HG03558 (cell line): ENCODE results near the gene TMEM19.

Source experiments
- ATAC-seq: cut with Tn5 transposase; IDR thresholded peaks from one replicate; pipeline ENCODE4 v1.9.1; 2021; ENCODE audit warnings: moderate number of reproducible peaks; ENCODE audit not compliant: unreplicated experiment; ENCODE audit errors: extremely low read depth

The TMEM19 gene

GRCh38 chr12:71708658-71709057 is 22.8 kb downstream of the TMEM19 start:
- ATAC-seq = no peak

GRCh38 chr12:71710276-71711125 is 24.6 kb downstream of the TMEM19 start:
- no peak for ATAC-seq

- ATAC-seq = no peak
Observed at GRCh38 chr12:71718611-71719010, 32.7 kb downstream of the TMEM19 start.

GRCh38 chr12:71719647-71720370 is 33.9 kb downstream of the TMEM19 start:
- ATAC-seq = no peak

GRCh38 chr12:71721783-71722505 is 36.1 kb downstream of the TMEM19 start:
- no peak for ATAC-seq

GRCh38 chr12:71725011-71725410 is 39.1 kb downstream of the TMEM19 start:
- ATAC-seq = no peak

- ATAC-seq = no peak
Observed at GRCh38 chr12:71726548-71726947, 40.7 kb downstream of the TMEM19 start.

GRCh38 chr12:71727958-71728357 is 42.1 kb downstream of the TMEM19 start:
- no peak for ATAC-seq

GRCh38 chr12:71730936-71731335 is 45.1 kb downstream of the TMEM19 start:
- ATAC-seq = no peak

- ATAC-seq = no peak
Observed at GRCh38 chr12:71731439-71732356, 45.8 kb downstream of the TMEM19 start.

GRCh38 chr12:71732357-71732712 is 46.5 kb downstream of the TMEM19 start:
- no peak for ATAC-seq

- no peak for ATAC-seq
Observed at GRCh38 chr12:71737197-71737596, 51.3 kb downstream of the TMEM19 start.

- no peak for ATAC-seq
Observed at GRCh38 chr12:71742998-71743397, 57.1 kb downstream of the TMEM19 start.

- no peak for ATAC-seq
Observed at GRCh38 chr12:71744522-71745300, 58.8 kb downstream of the TMEM19 start.

GRCh38 chr12:71746974-71747611 is 61.2 kb downstream of the TMEM19 start:
- ATAC-seq = peak; percentile 79

- ATAC-seq = no peak
Observed at GRCh38 chr12:71748081-71748850, 62.4 kb downstream of the TMEM19 start.

- ATAC-seq = no peak
Observed at GRCh38 chr12:71749666-71750065, 63.8 kb downstream of the TMEM19 start.

- ATAC-seq = no peak
Observed at GRCh38 chr12:71752891-71753290, 67.0 kb downstream of the TMEM19 start.
